Activated CD8-positive, alpha-beta T cell treated with anti-CD3 and anti-CD28 coated beads, Interleukin-2, amount 10 ng/mL, durations not matched to agents 7 days and 5 days (primary cell): ENCODE results near the gene GALNT18. TPM values are rescaled to one million over a fixed set of nuclear protein-coding genes. Genes with fewer than 3 reads are reported as not detected.

ENCODE experiments used
- ATAC-seq: fragments of 150-1000 bp; cut with Tn5 transposase; one replicate; pipeline ENCODE4 v1.10.0; 2021; ENCODE audit warnings: moderate library complexity
- CTCF ChIA-PET: fragments of 350-600 bp; sonication (Branson Sonifier 250); formaldehyde crosslinking; loops from one replicate; lab custom pipeline; 2021; ENCODE audit warnings: antibody characterized with exemption; lab: Charles Lee
- POLR2A ChIA-PET: fragments of 350-600 bp; sonication (Branson Sonifier 250); formaldehyde crosslinking; loops from one replicate; lab custom pipeline; 2021; ENCODE audit warnings: antibody characterized with exemption; lab: Charles Lee
- DNase-seq: peaks from one replicate; pipeline ENCODE4 v3.0.0-alpha.2; 2020
- H3K27ac Mint-ChIP-seq: one replicate; pipeline ENCODE4 v1.8.0; 2021; ENCODE audit warnings: mild to moderate bottlenecking, mixed read lengths
- H3K27me3 Mint-ChIP-seq: one replicate; pipeline ENCODE4 v1.8.0; 2021; ENCODE audit warnings: low read depth, mixed read lengths
- H3K36me3 Mint-ChIP-seq: one replicate; pipeline ENCODE4 v1.8.0; 2021; ENCODE audit warnings: low read depth, mixed read lengths
- H3K4me1 Mint-ChIP-seq: one replicate; pipeline ENCODE4 v1.8.0; 2021; ENCODE audit warnings: low read depth, mixed read lengths
- H3K4me3 Mint-ChIP-seq: one replicate; pipeline ENCODE4 v1.8.0; 2021; ENCODE audit warnings: mild to moderate bottlenecking, mixed read lengths
- H3K9me3 Mint-ChIP-seq: one replicate; pipeline ENCODE4 v1.8.0; 2022; ENCODE audit warnings: mixed read lengths; ENCODE audit not compliant: insufficient read depth
- total RNA-seq, 2 experiments: library from RNA; stranded (reverse); gene quantifications; one replicate each; pipeline ENCODE4 v1.2.3, GENCODE V29; 2021

Gene GALNT18
- total RNA-seq = under 1 TPM; 0.23 to 0.42 TPM

DNA sequence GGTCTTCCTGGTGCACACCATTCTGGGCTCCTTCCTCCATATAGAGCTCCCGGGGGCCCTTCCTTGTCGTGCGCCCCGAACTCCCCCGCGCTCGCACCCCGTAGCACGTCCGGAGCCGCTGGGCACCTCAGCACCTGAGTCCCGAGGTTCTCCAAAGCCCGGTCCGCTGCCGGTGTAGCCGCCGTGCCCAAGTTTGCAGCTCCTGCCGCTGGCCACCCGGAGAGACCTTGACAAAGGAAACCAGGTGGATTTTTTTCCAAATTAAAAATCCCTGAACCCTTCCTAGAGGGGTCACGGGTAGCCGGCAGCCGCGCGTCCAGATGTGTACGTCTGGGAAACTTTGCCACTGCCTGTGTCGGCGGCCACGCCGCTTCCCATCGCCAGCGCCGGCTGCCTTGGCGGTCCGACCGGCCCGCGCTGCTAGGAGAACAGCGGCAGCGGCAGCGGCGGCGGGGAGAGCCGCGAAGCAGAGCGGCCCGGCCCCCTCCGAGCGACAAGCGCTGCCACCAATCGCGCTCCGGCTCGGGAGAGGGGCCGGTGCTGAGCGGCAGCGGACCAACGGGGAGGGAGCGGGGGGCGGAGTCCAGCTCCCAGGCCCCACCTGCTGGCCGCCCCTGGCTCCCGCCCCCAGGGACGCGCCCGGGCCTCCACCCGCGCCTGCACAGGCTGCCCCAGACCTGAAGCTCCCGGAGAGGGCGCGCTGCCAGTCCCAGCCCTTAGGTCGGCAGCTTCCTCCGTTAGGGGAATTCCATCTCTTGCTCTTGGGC is at the start of gene GALNT18:
GALNT18 (minus strand) TSS at position 433 of the 767 bp plus-strand sequence.
- peak; percentile 85 for DNase-seq
- Mint-ChIP-seq H3K27ac (no peak within 1 kb of the TSS), H3K9me3 (no peaks in the 10 kb centered on the region), H3K36me3 (no peaks in the 10 kb centered on the region), H3K4me3 (peak within 1 kb of the TSS; percentile 67), H3K27me3 (peaks cover 58% of the 10 kb centered on the region), H3K4me1 (peaks cover 10% of the 10 kb centered on the region)
- ATAC-seq = peak; percentile 100
- ChIA-PET POLR2A (no interaction called here), CTCF (interaction anchor here (1.0 to 1.6 kb wide), 4 partner anchors 11 to 594 kb away, joined by 3 to 4 read pairs (median 4); no protein-coding TSS in a partner anchor)

GRCh38 chr11:11670574-11670973 is 48.8 kb upstream of the GALNT18 start:
- no peak for ATAC-seq

DNA sequence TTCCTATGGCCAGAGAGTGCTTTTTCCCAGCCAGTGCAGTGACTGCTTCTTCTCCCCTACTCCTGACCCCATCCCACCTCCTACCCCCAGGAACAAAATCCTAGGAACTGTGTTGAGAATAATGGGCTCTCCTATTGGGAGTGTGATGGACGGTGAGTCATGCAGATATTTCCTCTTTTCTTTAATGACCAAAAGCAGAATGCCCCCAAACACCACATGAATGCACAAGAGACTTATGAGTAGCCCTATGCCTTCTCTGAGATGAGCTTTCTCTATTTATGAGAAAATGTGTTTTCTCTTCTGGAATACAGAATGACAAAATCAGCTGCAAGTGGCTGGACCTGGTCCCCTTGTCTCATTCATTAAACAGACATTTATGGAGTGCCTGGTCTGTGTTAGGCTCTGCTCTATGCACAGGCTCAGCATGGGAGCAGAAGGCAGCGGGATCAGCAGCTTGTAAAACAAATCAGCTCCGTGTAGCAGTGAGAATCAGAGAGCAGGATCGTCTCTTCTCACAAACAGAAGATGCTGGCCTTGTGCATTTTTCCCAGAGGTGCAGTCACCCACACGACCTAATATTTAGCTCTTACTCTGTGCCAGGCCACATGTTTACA is 47.5 kb upstream of the GALNT18 start:
- Mint-ChIP-seq H3K9me3 (no peaks in the 10 kb centered on the region), H3K4me3 (no peak overlapping the region), H3K27me3 (peaks cover 14% of the 10 kb centered on the region), H3K27ac (no peak overlapping the region), H3K4me1 (no peaks in the 10 kb centered on the region), H3K36me3 (no peaks in the 10 kb centered on the region)
- DNase-seq (no peak), ATAC-seq (no peak)
- POLR2A ChIA-PET = no interaction called here
- CTCF ChIA-PET = no interaction called here

More at GRCh38 chr11:11670574-11670973, 48.8 kb upstream of the GALNT18 start:
- ChIA-PET CTCF (no interaction called here), POLR2A (no interaction called here)
- H3K27me3 Mint-ChIP-seq = peaks cover 13% of the 10 kb centered on the region
- no peaks in the 10 kb centered on the region for H3K36me3 Mint-ChIP-seq
- H3K27ac Mint-ChIP-seq = no peak overlapping the region
- H3K4me3 Mint-ChIP-seq = no peak overlapping the region
- H3K9me3 Mint-ChIP-seq = no peaks in the 10 kb centered on the region
- no peaks in the 10 kb centered on the region for H3K4me1 Mint-ChIP-seq
- DNase-seq = no peak

DNA sequence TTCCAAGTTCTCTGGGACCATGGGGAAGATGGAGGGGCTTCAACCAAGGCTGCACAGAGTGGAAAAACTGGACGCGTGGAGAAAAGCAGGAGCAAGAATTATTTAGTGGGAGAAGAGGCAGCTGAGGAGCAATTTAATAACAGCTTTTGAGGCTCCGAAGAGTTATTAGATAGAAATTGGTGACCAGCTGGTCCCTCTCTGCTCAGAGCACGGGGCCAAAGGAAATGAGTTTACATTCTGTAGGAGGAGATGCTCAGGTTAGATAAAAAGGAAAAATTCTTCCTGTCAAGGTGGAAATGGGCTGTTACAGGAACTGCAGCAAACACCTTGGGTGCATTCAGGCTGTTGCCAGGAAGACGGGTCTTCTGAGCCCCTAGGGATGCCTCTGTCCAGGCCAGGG is 47.0 kb upstream of the GALNT18 start:
- DNase-seq = no peak
- ChIA-PET CTCF (no interaction called here), POLR2A (no interaction called here)
- H3K36me3 Mint-ChIP-seq = no peaks in the 10 kb centered on the region
- H3K4me3 Mint-ChIP-seq = no peak overlapping the region
- no peak for ATAC-seq
- H3K27me3 Mint-ChIP-seq = peaks cover 14% of the 10 kb centered on the region
- H3K27ac Mint-ChIP-seq = no peak overlapping the region
- H3K4me1 Mint-ChIP-seq = no peaks in the 10 kb centered on the region
- H3K9me3 Mint-ChIP-seq = no peaks in the 10 kb centered on the region

DNA sequence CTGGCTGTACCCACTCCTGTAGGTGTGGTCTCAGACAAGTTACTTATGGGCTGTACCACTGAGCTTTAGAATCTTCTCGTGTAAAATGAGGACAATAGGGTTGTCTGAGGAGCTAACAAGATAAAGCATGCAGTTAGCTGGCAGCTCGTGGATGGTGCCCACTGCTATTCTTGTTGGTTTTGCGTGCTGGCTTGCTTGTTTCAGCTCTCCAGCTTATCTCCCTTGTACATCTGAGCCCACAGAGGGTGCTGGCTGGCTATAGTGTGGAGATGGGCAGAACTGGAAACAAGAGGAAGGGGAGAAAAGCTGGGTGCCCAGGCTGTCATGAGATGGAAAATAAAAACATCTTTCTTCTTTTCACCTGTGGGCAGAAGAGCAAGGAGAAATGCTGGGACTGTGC is 46.5 kb upstream of the GALNT18 start:
- no peak for DNase-seq
- Mint-ChIP-seq H3K36me3 (no peaks in the 10 kb centered on the region), H3K9me3 (no peaks in the 10 kb centered on the region), H3K4me3 (no peak overlapping the region), H3K27ac (no peak overlapping the region), H3K27me3 (peaks cover 14% of the 10 kb centered on the region), H3K4me1 (no peaks in the 10 kb centered on the region)
- CTCF ChIA-PET = no interaction called here
- POLR2A ChIA-PET = no interaction called here
- ATAC-seq = no peak

DNA sequence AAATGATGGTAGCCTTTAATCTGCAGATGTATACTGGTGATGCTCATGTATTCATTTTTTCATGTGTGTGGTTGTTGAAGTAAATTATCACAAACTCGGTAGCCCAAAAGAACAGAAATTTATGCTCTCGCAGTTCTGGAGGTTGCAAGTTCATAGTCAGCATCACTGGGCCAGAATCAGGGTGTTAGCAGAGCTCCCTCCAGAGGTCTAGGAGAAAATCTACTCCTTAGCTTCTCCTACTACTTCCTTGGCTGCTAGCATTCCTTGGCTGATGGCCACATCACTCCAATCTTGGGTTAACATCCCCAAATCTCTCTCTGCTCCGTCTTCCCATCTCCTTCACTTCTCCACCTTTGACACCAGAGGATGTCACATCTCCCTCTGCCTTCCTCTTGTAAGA is 45.3 kb upstream of the GALNT18 start:
- Mint-ChIP-seq H3K9me3 (no peaks in the 10 kb centered on the region), H3K4me3 (no peak overlapping the region), H3K27ac (no peak overlapping the region), H3K4me1 (no peaks in the 10 kb centered on the region), H3K27me3 (peaks cover 14% of the 10 kb centered on the region), H3K36me3 (no peaks in the 10 kb centered on the region)
- no peak for ATAC-seq
- no peak for DNase-seq
- ChIA-PET CTCF (no interaction called here), POLR2A (no interaction called here)

DNA sequence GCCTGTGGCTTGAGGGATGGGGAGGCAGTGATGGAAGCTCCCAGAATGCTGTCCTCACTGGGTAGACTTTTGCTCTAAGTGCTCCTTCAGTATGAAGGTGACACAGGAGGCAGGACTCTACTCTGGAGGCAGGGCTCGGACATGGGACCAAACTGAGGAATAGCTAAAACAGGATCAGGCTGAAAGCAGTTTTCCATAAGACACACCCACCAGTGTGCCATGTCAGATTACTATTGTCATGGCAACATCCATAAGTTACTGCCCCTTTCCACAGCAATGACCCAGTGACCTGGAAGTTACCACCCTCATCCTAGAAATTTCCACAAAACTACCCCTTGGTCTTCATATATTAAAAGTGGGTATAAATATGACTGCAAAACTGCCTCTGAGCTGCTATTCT is 43.6 kb upstream of the GALNT18 start:
- CTCF ChIA-PET = no interaction called here
- H3K36me3 Mint-ChIP-seq = no peaks in the 10 kb centered on the region
- no peaks in the 10 kb centered on the region for H3K9me3 Mint-ChIP-seq
- no peak overlapping the region for H3K27ac Mint-ChIP-seq
- DNase-seq (no peak), ATAC-seq (no peak)
- POLR2A ChIA-PET = no interaction called here
- H3K4me3 Mint-ChIP-seq = no peak overlapping the region
- H3K27me3 Mint-ChIP-seq = peaks cover 14% of the 10 kb centered on the region
- no peaks in the 10 kb centered on the region for H3K4me1 Mint-ChIP-seq

DNA sequence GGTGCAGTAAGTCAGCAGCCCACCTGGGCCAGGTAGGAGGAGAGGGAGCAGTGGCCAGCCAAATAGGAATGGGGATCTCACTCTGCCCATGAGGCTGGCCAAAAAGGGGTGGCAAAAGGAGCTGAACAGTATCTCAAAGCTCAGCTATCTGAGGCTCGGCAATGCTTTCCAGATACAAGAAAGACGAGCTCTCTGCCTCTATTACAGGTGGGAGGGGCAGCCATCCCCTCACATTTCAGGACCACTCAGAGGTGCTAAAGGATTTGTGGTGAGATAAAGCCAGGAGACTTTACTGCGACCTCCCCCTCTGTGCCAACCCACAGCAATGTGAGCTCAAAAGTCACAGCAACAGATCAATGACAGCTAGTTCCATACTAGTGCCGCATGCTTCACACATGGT is 42.1 kb upstream of the GALNT18 start:
- CTCF ChIA-PET = no interaction called here
- ATAC-seq = no peak
- peaks cover 14% of the 10 kb centered on the region for H3K27me3 Mint-ChIP-seq
- no peaks in the 10 kb centered on the region for H3K4me1 Mint-ChIP-seq
- DNase-seq = no peak
- H3K4me3 Mint-ChIP-seq = no peak overlapping the region
- POLR2A ChIA-PET = no interaction called here
- no peaks in the 10 kb centered on the region for H3K36me3 Mint-ChIP-seq
- H3K27ac Mint-ChIP-seq = no peak overlapping the region
- no peaks in the 10 kb centered on the region for H3K9me3 Mint-ChIP-seq

GRCh38 chr11:11662578-11662977 is 40.8 kb upstream of the GALNT18 start:
- H3K36me3 Mint-ChIP-seq = no peaks in the 10 kb centered on the region
- no peak for DNase-seq
- H3K27ac Mint-ChIP-seq = no peak overlapping the region
- POLR2A ChIA-PET = no interaction called here
- no peaks in the 10 kb centered on the region for H3K4me1 Mint-ChIP-seq
- peaks cover 9% of the 10 kb centered on the region for H3K27me3 Mint-ChIP-seq
- H3K4me3 Mint-ChIP-seq = no peak overlapping the region
- CTCF ChIA-PET = no interaction called here
- ATAC-seq = no peak
- no peaks in the 10 kb centered on the region for H3K9me3 Mint-ChIP-seq

- peaks cover 10% of the 10 kb centered on the region for H3K27me3 Mint-ChIP-seq
- ATAC-seq (no peak), DNase-seq (no peak)
- H3K27ac Mint-ChIP-seq = no peak overlapping the region
- ChIA-PET POLR2A (no interaction called here), CTCF (no interaction called here)
- no peak overlapping the region for H3K4me3 Mint-ChIP-seq
- no peaks in the 10 kb centered on the region for H3K4me1 Mint-ChIP-seq
- no peaks in the 10 kb centered on the region for H3K9me3 Mint-ChIP-seq
- no peaks in the 10 kb centered on the region for H3K36me3 Mint-ChIP-seq
Measured at GRCh38 chr11:11661326-11662040, 39.7 kb upstream of the GALNT18 start.

GRCh38 chr11:11660363-11660740 is 38.5 kb upstream of the GALNT18 start:
- peaks cover 14% of the 10 kb centered on the region for H3K27me3 Mint-ChIP-seq
- CTCF ChIA-PET = no interaction called here
- H3K36me3 Mint-ChIP-seq = no peaks in the 10 kb centered on the region
- H3K27ac Mint-ChIP-seq = no peak overlapping the region
- no peak overlapping the region for H3K4me3 Mint-ChIP-seq
- no peaks in the 10 kb centered on the region for H3K9me3 Mint-ChIP-seq
- H3K4me1 Mint-ChIP-seq = no peaks in the 10 kb centered on the region
- POLR2A ChIA-PET = interaction anchor here (0.5 kb wide), 1 partner anchor 82 kb away, joined by 3 read pairs; no protein-coding TSS in a partner anchor
- ATAC-seq (no peak), DNase-seq (no peak)
